Measurements from ENCODE around the gene LBX1.
"Not testable (repeated sequence)": the region's sequence is repeated elsewhere in the genome, so short reads cannot be mapped to it uniquely, and the experiment has no call there.

LBX1 gene

GRCh38 chr10:101202667-101203066 is 26.6 kb downstream of the LBX1 start:
- not testable (repeated sequence) for H3K9me3 ChIP-seq (ENCODE audit: control insufficient read depth, low read length); DNase-seq; H3K27ac ChIP-seq (ENCODE audit: insufficient read depth, low read length, poor library complexity, severe bottlenecking); H3K4me1 ChIP-seq (ENCODE audit: control insufficient read depth, insufficient read depth, low read length, poor library complexity, severe bottlenecking); H3K4me3 ChIP-seq (ENCODE audit: insufficient read depth, low read depth, low read length, poor library complexity, severe bottlenecking); H3K36me3 ChIP-seq (ENCODE audit: control insufficient read depth, insufficient read depth, low read length); H3K27me3 ChIP-seq (replicated peaks; ENCODE audit: control insufficient read depth, insufficient read depth, low read length, poor library complexity, severe bottlenecking)

- not testable (repeated sequence) for H3K4me3 ChIP-seq (ENCODE audit: insufficient read depth, low read depth, low read length, poor library complexity, severe bottlenecking); H3K9me3 ChIP-seq (ENCODE audit: control insufficient read depth, low read length); DNase-seq; H3K36me3 ChIP-seq (ENCODE audit: control insufficient read depth, insufficient read depth, low read length); H3K27ac ChIP-seq (ENCODE audit: insufficient read depth, low read length, poor library complexity, severe bottlenecking); H3K4me1 ChIP-seq (ENCODE audit: control insufficient read depth, insufficient read depth, low read length, poor library complexity, severe bottlenecking); H3K27me3 ChIP-seq (replicated peaks; ENCODE audit: control insufficient read depth, insufficient read depth, low read length, poor library complexity, severe bottlenecking)
These were observed 30.8 kb downstream of the LBX1 start for GRCh38 chr10:101198326-101198977.

DNA sequence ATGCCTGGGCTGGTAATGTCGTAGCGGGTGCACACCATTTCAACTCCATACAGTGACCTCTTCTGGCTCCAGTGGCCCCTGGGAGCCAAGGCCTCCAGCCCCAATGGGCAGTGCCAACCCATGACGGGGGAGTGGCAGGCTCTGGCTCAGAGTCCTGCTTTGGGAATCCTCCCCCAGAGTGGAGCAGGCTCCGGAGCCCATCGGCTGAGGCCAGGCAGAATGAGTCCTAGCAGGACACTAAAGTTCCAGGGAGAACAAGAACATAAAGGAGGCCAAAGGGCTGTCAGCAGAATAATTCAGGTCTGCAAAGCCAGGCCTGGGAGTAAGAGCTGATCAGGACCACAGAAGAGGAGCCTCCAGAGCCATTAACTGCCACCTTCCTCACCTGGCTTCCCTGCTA is 33.3 kb downstream of the LBX1 start:
- no peaks in the 10 kb centered on the region for H3K4me1 ChIP-seq (ENCODE audit: control insufficient read depth, insufficient read depth, low read length, poor library complexity, severe bottlenecking)
- no peak overlapping the region for H3K4me3 ChIP-seq (ENCODE audit: insufficient read depth, low read depth, low read length, poor library complexity, severe bottlenecking)
- H3K36me3 ChIP-seq (ENCODE audit: control insufficient read depth, insufficient read depth, low read length), result no peaks in the 10 kb centered on the region
- H3K27me3 ChIP-seq (replicated peaks; ENCODE audit: control insufficient read depth, insufficient read depth, low read length, poor library complexity, severe bottlenecking), result peaks cover 8% of the 10 kb centered on the region
- no peak overlapping the region for H3K27ac ChIP-seq (ENCODE audit: insufficient read depth, low read length, poor library complexity, severe bottlenecking)
- DNase-seq, result no peak
- H3K9me3 ChIP-seq (ENCODE audit: control insufficient read depth, low read length), result no peaks in the 10 kb centered on the region

GRCh38 chr10:101189461-101190401 is 39.5 kb downstream of the LBX1 start:
- H3K36me3 ChIP-seq (ENCODE audit: control insufficient read depth, insufficient read depth, low read length), result no peaks in the 10 kb centered on the region
- no peak for DNase-seq
- H3K9me3 ChIP-seq (ENCODE audit: control insufficient read depth, low read length), result no peaks in the 10 kb centered on the region
- no peaks in the 10 kb centered on the region for H3K27me3 ChIP-seq (replicated peaks; ENCODE audit: control insufficient read depth, insufficient read depth, low read length, poor library complexity, severe bottlenecking)
- no peaks in the 10 kb centered on the region for H3K4me1 ChIP-seq (ENCODE audit: control insufficient read depth, insufficient read depth, low read length, poor library complexity, severe bottlenecking)
- H3K27ac ChIP-seq (ENCODE audit: insufficient read depth, low read length, poor library complexity, severe bottlenecking), result no peak overlapping the region
- H3K4me3 ChIP-seq (ENCODE audit: insufficient read depth, low read depth, low read length, poor library complexity, severe bottlenecking), result no peak overlapping the region

DNA sequence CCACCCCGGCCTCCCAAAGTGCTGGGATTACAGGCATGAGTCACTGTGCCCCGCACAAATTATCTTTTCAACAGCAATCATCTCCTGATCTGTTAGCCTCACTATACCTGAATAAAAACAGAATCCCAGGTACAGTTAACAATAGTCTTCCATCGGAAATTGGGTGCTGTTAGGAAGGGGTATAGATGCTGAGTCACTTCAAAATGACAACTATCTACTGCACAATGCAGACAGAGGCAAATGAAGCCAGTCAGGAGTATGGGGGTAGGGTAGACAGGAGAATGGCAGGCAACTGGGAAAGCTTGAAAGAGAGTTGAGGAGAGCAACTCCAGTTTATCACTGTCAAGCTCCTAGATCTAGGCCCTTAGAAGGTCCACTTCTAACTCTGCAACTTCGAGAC is 40.3 kb downstream of the LBX1 start:
- Histone ChIP-seq H3K27me3 (replicated peaks; ENCODE audit: control insufficient read depth, insufficient read depth, low read length, poor library complexity, severe bottlenecking) (no peaks in the 10 kb centered on the region), H3K9me3 (ENCODE audit: control insufficient read depth, low read length) (no peaks in the 10 kb centered on the region), H3K36me3 (ENCODE audit: control insufficient read depth, insufficient read depth, low read length) (no peaks in the 10 kb centered on the region), H3K4me3 (ENCODE audit: insufficient read depth, low read depth, low read length, poor library complexity, severe bottlenecking) (no peak overlapping the region), H3K27ac (ENCODE audit: insufficient read depth, low read length, poor library complexity, severe bottlenecking) (no peak overlapping the region), H3K4me1 (ENCODE audit: control insufficient read depth, insufficient read depth, low read length, poor library complexity, severe bottlenecking) (no peaks in the 10 kb centered on the region)
- DNase-seq, result no peak

- no peak overlapping the region for H3K4me3 ChIP-seq (ENCODE audit: insufficient read depth, low read depth, low read length, poor library complexity, severe bottlenecking)
- DNase-seq, result no peak
- no peaks in the 10 kb centered on the region for H3K9me3 ChIP-seq (ENCODE audit: control insufficient read depth, low read length)
- H3K27me3 ChIP-seq (replicated peaks; ENCODE audit: control insufficient read depth, insufficient read depth, low read length, poor library complexity, severe bottlenecking), result peaks cover 4% of the 10 kb centered on the region
- H3K27ac ChIP-seq (ENCODE audit: insufficient read depth, low read length, poor library complexity, severe bottlenecking), result no peak overlapping the region
- H3K4me1 ChIP-seq (ENCODE audit: control insufficient read depth, insufficient read depth, low read length, poor library complexity, severe bottlenecking), result no peaks in the 10 kb centered on the region
- no peaks in the 10 kb centered on the region for H3K36me3 ChIP-seq (ENCODE audit: control insufficient read depth, insufficient read depth, low read length)
These were observed 45.6 kb downstream of the LBX1 start for GRCh38 chr10:101183458-101184183.

DNA sequence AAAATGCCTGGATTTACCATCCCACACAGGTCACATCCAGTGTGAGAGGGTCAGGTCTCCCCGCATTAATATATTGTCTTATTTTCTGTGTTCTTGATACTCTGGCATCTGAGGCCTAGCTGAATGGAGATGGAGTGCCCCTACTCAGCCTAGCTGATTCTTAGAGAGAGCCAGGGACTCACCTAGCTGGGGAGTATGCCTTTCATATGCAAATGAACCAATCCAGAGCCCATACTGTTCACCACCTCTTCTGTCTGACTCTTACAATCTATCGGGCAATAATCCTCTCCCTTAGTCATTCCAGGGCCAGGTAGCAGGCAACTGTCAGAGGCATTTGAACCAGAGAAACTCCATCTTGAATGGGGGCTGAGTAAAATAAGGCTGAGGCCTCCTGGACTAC is 46.3 kb downstream of the LBX1 start:
- DNase-seq, result no peak
- H3K4me3 ChIP-seq (ENCODE audit: insufficient read depth, low read depth, low read length, poor library complexity, severe bottlenecking), result no peak overlapping the region
- no peak overlapping the region for H3K27ac ChIP-seq (ENCODE audit: insufficient read depth, low read length, poor library complexity, severe bottlenecking)
- H3K36me3 ChIP-seq (ENCODE audit: control insufficient read depth, insufficient read depth, low read length), result no peaks in the 10 kb centered on the region
- H3K27me3 ChIP-seq (replicated peaks; ENCODE audit: control insufficient read depth, insufficient read depth, low read length, poor library complexity, severe bottlenecking), result peaks cover 4% of the 10 kb centered on the region
- no peaks in the 10 kb centered on the region for H3K4me1 ChIP-seq (ENCODE audit: control insufficient read depth, insufficient read depth, low read length, poor library complexity, severe bottlenecking)
- H3K9me3 ChIP-seq (ENCODE audit: control insufficient read depth, low read length), result no peaks in the 10 kb centered on the region
